Raji (cell line): Measurements from ENCODE around the gene ZNF175.

Experiments used
- POLR2A ChIP-seq: IDR thresholded peaks from 2 replicates; pipeline ENCODE4 v1.6.1; 2011; ENCODE audit warnings: low read depth, low read length, control low read depth; ENCODE audit not compliant: insufficient read depth

ZNF175 gene

GRCh38 chr19:51595190-51596175, 24.4 kb downstream of the ZNF175 start:
- no peak for TF ChIP-seq POLR2A

DNA sequence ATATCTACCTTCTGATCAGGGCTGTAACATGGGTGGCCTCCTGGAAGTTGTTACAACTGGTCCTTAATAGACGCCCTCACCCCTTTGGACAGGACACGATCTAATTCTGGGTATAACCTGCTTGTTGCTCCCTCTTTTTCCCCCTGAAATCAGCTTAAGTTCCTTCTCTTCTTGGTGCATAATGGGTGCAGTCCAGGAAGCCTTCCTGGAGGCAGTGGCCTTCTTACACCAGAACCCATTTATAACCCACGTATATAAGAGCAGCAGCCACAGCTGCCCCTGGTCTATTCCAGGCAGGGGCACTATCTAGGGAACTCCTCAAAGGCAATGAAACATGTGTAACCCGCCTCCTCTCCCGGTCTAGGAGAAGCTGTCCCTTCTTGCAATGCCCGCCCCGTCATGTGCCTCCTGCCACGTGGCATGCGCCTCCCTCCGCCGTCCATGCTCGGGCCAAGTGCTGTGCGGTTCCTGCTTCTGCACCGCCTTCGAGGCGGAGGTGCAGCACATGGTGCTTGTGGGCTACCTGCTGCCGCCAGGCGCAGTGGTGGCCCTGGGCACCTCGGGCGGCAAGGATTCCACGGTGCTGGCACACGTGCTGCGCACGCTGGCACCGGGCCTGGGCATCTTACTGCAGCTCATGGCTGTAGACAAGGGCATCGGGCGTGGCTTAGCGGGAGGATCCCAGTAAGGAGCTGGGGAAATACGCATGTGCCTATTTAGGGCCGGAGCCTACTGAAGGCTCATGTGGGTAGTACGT, 27.3 kb downstream of the ZNF175 start:
- TF ChIP-seq POLR2A: no peak

- TF ChIP-seq POLR2A: no peak
These were observed 28.0 kb downstream of the ZNF175 start for GRCh38 chr19:51599084-51599483.

DNA sequence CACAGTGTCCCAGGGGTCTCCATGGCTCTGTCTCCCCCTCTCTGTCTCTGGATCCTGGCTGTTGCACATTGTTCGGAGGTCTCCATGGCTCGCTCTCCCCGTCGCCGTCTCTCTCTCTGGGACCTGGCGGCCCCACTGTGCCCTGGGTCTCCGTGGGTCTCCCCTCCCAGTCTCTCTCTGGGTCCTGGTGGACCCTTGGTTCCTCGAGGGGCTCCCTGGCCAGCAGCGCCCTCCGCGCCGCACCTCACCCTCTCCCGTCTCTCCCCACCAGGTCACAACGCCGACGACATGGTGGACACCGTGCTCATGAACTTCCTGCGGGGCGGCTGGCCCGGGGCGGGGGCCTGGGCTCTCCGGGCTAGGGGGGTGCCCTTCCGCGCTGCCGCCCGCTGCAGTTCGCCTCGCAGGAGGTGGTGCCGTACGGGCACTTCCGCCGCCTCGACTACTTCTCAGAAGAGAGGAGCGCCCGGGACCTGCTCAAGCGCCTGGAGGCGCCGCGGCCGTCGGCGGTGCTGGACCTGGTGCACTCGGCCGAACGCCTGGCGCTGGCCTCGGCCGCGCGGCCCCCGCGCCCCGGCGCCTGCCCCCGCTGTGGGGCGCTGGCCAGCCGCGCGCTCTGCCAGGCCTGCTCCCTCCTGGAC, 30.0 kb downstream of the ZNF175 start:
- no peak for TF ChIP-seq POLR2A

DNA sequence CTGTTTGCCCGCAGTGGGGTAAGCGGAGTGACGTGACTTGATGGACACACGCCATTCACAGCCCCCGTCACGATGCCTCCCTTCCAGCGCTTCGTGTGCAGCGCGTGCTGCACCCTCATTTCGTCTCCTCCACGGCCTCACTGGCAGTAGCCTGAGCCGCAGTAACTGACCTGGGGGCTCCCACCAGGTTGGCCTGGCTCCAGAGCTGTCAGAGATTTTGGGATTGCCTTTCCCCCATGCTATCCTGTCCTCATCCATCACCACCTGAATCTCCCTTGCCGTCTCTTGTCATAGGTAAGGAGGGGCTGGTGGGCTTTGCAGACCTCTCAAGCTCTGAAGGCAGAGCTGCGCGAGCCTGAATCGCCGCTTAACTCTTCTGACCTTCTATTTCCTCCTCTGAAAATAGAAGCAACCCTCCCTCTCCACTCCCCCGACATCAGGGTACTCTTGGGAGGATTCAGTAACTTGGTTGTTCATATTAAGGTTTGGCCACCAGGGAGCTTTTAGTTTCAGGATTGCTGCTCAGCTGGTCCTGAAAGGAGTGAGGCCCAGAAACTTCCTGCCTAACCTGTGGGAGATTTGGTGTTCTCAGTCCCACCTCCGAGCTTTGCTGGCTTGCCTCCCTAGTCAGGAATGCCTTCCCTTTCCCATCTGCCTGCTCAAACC, 31.2 kb downstream of the ZNF175 start:
- TF ChIP-seq POLR2A: no peak

GRCh38 chr19:51607077-51607476, 36.0 kb downstream of the ZNF175 start:
- no peak for TF ChIP-seq POLR2A

DNA sequence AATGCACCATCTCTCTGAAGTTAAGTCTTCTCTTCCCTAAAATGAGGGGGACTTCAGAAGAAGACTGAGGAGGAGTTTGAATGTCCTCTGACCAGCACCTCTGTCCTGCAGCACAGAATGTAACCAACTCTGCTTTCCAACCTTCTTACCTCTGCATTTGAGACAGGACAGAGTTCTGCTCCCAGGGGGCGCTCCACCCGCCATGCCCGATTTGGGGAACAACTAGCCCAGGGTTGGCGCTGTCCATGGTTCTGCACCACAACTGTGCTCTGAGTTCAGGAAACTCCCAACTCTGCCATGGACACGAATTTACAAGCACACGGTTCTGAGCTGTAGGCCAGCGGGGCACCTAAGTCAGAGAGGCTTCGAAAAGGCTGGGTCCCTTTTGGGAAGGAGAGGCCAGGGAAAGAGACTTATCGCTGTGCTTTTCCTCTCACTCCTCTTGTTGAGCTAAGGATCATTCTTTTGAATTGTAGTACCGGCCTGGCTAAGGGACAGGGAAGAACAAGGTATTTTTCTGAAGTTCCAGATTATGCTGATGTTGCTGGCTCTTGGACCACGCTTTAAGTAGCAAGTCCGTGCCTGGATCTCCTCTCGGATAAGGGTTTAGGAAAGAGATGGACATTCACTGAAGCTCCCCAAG, 37.0 kb downstream of the ZNF175 start:
- TF ChIP-seq POLR2A: no peak

- TF ChIP-seq POLR2A: no peak
These were observed 39.5 kb downstream of the ZNF175 start for GRCh38 chr19:51610576-51610975.

DNA sequence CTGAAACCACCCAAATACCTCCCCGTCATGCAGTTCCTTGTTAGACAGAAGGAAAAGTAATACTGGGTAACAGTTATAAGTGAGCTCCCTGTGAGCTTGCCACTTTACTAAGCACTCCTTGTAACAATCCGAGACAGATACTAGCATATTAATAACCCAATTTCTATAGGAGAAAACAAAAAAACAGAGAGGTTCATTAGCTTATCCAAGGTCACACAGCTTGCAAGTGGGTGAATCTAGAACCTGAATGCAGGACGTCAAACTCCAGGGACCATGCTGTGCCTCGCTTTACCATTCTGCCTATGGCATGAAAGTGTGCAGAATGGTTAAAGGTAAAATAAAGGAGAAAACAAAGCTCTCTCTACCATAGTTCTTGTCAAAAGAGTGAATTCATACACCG, 43.7 kb downstream of the ZNF175 start:
- TF ChIP-seq POLR2A: no peak

- no peak for TF ChIP-seq POLR2A
These were observed 44.9 kb downstream of the ZNF175 start for GRCh38 chr19:51615991-51616390.

DNA sequence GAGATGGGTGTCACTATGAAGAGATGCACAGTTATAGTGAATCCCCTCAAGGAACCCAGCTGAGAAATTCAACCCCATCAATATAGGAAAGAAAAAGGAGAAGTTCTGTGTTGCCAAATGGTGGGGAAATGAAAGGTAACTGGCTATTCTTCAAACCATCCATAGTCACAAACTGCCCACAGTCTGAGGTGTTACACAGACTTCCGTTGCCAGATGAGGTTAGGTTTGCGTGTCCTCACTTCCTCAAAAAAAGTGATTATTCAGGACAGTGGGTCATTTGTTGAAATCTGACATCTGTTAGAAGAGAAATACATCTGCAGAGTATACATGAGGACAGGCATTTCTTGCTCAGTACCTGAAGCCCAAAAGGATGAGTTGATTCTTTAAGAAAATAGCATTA, 50.1 kb downstream of the ZNF175 start:
- TF ChIP-seq POLR2A: no peak

DNA sequence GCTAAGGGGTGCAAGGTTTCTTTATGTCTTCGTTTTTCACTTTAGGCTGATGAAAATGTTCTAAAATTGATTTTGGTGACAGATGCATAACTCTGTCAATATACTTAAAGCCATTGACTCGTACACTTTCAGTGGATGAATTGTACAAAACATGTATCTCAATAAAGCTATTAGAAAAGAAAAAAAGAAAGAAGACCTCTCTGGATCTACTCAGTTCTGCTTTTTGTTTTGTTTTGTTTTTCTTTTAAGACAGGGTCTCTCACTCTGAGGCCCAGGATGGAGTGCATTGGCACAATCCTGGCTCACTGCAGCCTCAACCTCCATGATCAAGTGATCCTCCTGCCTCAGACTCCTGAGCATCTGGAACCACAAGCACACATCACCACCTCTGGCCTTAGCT, 55.6 kb downstream of the ZNF175 start:
- no peak for TF ChIP-seq POLR2A

- no peak for TF ChIP-seq POLR2A
These were observed 56.5 kb downstream of the ZNF175 start for GRCh38 chr19:51627491-51628138.
